Immature natural killer cell (primary cell): ENCODE data around the gene RNF26. TPM values are rescaled to one million over a fixed set of nuclear protein-coding genes. Genes with fewer than 3 reads are reported as not detected.
"Not testable (repeated sequence)": the region's sequence is repeated elsewhere in the genome, so short reads cannot be mapped to it uniquely, and the experiment has no call there.

Source experiments
- DNase-seq, 3 donors: peaks; one replicate each; pipeline ENCODE4 v3.0.0; 2022; ENCODE audit warnings: mixed read lengths in 1 of 3
- H3K27ac Mint-ChIP-seq, 6 donors: one replicate each; pipeline ENCODE4 v1.8.0; 2020; ENCODE audit warnings: mixed read lengths in 6 of 6, mild to moderate bottlenecking in 5 of 6, inconsistent platforms in 4 of 6, moderate library complexity in 3 of 6
- H3K27me3 Mint-ChIP-seq, 3 donors: one replicate each; pipeline ENCODE4 v1.8.0; 2020 to 2021; ENCODE audit warnings: low read depth in 3 of 3, mild to moderate bottlenecking in 3 of 3, mixed read lengths in 3 of 3, moderate library complexity in 3 of 3, inconsistent platforms in 1 of 3
- H3K36me3 Mint-ChIP-seq, 3 donors: one replicate each; pipeline ENCODE4 v1.8.0; 2020; ENCODE audit warnings: mixed read lengths in 3 of 3, inconsistent platforms in 2 of 3, mild to moderate bottlenecking in 2 of 3
- H3K4me1 Mint-ChIP-seq, 2 donors: one replicate each; pipeline ENCODE4 v1.8.0; 2020; ENCODE audit warnings: inconsistent platforms in 2 of 2, mild to moderate bottlenecking in 2 of 2, mixed read lengths in 2 of 2, moderate library complexity in 1 of 2
- H3K4me3 Mint-ChIP-seq, 5 donors: one replicate each; pipeline ENCODE4 v1.8.0; 2020; ENCODE audit warnings: mild to moderate bottlenecking in 5 of 5, mixed read lengths in 5 of 5, inconsistent platforms in 3 of 5, moderate library complexity in 3 of 5
- H3K9me3 Mint-ChIP-seq, 6 donors: one replicate each; pipeline ENCODE4 v1.8.0; 2020; ENCODE audit warnings: mild to moderate bottlenecking in 6 of 6, mixed read lengths in 6 of 6, inconsistent platforms in 4 of 6, moderate library complexity in 3 of 6
- polyA plus RNA-seq, 3 donors: library from polyadenylated mRNA; unstranded; fragments of 300-500 nt; fragmentation: Illumina TruSeq; gene quantifications; one replicate each; pipeline ENCODE4 v1.2.3, GENCODE V29; 2021

Gene RNF26
- polyA plus RNA-seq, 3 donors from 2014 or later = 21.9 to 42.2 (median 33.5) TPM

DNA sequence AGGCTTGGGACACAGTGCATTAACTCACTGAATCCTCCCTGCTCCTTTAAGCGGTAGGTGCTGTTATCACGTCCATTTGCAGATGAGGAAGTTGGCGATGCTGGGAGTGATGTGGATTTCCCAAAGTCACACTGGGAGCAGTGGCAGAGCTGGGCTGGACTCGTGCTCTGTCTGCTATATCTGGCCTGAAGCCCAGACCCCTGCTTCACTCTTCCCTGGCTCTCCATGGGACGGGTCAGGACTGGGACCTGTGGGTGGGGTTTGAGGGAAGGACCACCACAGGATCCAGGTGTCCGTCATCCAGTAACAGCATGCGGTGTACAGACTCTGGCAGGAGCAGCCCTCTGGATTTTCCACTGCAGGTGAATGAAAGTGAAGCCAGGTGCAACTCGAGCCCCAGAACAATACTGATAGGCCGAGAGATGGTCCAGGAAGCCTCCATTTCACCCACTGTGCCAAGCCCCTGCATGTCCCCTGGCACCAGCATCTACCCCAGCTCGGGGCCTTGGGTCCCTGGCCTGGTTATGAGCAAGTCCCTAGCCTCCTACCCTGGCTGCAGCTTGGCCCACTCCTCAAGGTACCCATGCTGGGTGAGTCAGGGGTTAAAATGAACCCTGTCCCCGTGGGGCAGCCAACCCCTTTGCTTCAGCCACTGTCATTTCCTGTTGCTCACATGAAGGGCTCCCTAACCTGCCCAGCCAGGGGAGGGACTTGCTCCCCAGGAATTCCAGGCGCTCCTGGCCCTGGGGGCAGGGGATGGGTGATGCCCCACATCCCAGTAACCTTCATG is 43.0 kb downstream of the RNF26 start:
- no peaks in the 10 kb centered on the region for H3K9me3 Mint-ChIP-seq
- no peak overlapping the region for H3K27ac Mint-ChIP-seq
- H3K27me3 Mint-ChIP-seq = peaks cover 5 to 7% (median 5%) of the 10 kb centered on the region in 3 donors
- H3K4me1 Mint-ChIP-seq = peaks cover 9% of the 10 kb centered on the region in 2 donors
- DNase-seq = no peak
- no peaks in the 10 kb centered on the region for H3K36me3 Mint-ChIP-seq
- no peak overlapping the region for H3K4me3 Mint-ChIP-seq

DNA sequence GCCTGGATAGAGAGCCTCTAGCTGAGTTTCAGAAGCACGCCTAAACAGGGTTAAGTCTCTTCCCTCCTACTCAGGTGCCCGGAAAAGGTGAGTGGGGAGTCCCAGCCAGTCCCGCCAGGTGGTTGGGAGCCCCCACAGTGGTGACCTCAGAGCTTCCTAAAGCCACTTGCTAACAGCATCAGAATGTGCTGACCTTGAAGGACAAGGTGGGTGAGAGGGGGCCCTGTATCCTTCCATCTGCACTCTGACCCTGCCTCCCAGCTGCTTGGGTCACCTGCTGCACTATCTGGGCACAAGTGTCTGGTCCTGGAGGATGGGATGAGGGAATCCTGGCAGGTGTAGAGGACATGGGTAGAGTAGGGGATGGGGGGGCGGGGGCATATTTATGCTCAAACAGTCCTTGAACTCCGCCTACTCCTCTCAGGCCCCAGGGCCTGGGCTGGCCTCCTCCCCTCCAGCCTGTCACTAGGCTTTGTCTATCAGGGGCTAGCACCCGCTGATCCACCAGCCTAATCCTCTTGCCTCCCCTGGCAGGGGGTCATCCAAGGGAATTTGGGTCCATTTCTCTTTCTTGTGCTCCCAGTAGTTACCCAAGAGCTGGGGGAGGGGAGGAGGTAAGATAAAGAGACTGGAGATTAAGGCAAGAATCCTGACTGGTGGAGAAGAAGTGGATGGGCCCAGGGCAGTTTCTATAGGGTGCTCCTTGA is 43.8 kb downstream of the RNF26 start:
- Mint-ChIP-seq H3K27ac (no peak overlapping the region), H3K27me3 (peaks cover 5 to 7% (median 5%) of the 10 kb centered on the region in 3 donors), H3K4me1 (peaks cover 9% of the 10 kb centered on the region in 2 donors), H3K4me3 (no peak overlapping the region), H3K36me3 (no peaks in the 10 kb centered on the region), H3K9me3 (no peaks in the 10 kb centered on the region)
- no peak for DNase-seq

DNA sequence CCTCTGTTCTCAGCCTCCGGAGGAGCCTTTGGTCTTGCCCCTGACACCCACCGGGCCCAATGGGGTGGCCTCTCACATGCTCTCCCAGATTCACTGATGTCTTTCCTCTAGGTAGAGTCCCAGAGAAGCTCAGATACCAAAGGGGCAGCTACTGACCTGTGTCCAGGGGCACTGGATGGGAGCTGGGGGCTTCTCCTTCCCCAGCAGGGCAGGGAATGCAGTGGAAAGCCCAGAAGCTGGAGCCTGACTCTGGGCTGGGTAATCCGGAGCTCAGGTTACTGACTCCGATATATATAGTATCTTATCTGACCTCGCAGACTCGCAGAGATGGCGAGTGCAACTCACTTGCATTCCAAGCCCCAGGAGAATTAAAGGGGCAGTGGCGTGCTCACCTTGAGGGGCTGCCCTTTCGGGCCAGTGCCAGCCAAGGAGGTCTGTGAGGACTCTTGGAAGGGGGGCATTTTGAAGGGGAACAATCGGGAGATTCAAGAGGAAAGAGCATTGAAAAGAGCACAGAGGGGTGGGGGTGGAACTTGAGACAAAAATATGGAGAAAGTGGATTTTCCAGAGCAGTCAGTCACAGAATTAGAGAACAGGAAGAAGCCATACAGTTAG is 44.6 kb downstream of the RNF26 start:
- Mint-ChIP-seq H3K27me3 (peaks cover 5 to 7% (median 5%) of the 10 kb centered on the region in 3 donors), H3K36me3 (no peaks in the 10 kb centered on the region), H3K4me3 (no peak overlapping the region), H3K27ac (peak overlapping the region in 4 of 6 donors; percentile 0 to 64 (median 18)), H3K4me1 (peaks cover 1 to 5% of the 10 kb centered on the region in 2 donors), H3K9me3 (no peaks in the 10 kb centered on the region)
- no peak for DNase-seq

DNA sequence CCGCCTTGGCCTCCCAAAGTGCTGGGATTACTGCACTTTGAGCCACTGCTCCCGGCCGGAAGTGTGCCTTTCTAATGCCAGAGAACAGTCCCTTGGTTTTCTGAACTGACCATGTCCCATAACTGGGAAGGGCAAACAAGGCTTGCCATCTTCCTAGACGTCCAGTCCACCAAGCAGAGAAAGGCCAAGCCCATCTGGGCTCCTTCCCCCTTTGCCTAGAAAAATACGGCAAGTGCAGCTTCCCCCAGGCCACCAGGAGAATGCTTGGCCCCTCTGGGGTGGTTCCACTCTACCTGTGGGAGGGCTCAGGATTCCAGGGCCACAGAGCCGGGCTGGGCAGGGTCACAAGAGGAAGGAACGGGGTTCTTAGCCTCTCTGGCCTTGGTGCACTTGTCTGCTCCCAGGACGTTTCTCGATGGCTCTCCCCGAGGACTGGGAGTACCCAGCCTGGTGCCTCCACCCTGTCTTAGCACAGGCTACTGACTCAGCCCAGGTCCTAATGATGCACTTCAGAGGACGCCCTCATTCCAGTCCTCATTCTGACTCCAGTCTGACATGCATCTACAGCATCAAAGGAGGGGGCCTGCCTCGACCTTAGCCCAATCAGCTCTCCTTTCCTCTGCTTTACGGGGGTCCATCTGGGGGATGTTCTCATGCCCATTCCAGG is 46.0 kb downstream of the RNF26 start:
- H3K4me3 Mint-ChIP-seq = no peak overlapping the region
- H3K36me3 Mint-ChIP-seq = no peaks in the 10 kb centered on the region
- peaks cover 5 to 7% (median 5%) of the 10 kb centered on the region in 3 donors for H3K27me3 Mint-ChIP-seq
- H3K4me1 Mint-ChIP-seq = peaks cover 0 to 5% of the 10 kb centered on the region in 2 donors
- no peak for DNase-seq
- H3K27ac Mint-ChIP-seq = peak overlapping the region in 1 of 6 donors; percentile 45
- no peaks in the 10 kb centered on the region for H3K9me3 Mint-ChIP-seq

DNA sequence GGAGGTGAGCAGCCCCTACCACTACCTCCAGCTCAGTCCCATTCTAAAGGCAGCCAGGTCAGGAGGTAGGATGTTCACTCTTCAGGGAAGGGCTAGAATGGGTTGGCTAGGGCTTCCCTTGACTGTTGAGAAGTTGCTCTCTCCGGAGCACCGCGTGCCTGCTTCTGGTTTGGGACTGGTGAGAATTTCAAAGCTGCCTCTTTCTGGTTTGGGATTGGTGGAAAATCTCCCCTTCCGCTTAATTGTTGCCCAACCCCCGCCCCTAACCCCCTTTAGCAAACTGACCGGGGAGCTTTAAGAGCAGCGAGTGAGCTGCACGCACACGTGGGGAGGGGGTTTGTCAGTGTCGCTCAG is 46.5 kb downstream of the RNF26 start:
- Mint-ChIP-seq H3K27ac (peak overlapping the region in 1 of 6 donors; percentile 45), H3K9me3 (no peaks in the 10 kb centered on the region), H3K4me3 (no peak overlapping the region), H3K36me3 (no peaks in the 10 kb centered on the region), H3K4me1 (peaks cover 0 to 5% of the 10 kb centered on the region in 2 donors), H3K27me3 (peaks cover 5 to 7% (median 5%) of the 10 kb centered on the region in 3 donors)
- no peak for DNase-seq

DNA sequence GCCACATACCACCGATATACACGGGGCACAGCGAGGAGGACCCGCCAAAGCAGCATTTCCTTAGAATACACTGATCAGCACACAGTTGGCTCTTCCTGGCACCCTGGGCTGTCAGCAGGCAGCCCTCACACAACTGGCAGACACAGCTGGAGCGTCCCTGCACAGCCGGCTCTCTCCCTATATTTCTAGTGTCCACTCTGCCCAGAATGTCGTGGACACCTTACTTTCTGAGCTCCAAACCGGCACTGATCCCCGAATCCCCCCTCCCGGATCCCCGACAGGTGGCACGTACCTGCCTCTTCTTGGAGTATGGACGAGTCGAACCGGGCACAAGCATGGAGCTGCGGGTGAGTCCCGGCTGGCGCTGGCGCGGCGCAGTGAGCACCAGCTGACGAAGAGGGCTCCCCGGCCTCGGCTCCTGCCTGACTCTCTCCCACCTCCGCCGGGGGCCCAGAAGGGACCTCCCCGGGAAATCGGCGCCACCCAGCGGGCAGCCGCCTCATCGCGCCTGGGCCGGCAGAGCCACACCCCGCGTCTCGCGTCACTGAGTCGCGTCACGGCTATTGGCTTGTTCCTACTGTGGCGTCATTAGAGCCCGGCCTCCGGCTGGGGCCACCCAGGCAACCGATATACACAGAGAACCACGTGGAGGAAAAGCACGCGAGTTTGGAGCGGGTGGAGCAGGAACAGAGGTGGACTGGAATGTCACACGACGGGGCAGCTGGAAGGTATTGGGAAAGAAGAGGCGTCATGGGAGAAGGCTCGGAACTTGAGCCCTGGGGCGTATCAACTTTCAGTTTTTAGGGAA is 47.1 kb downstream of the RNF26 start, which contains the start of gene USP2:
TSS of gene USP2 (minus strand) at position 510 of the 808 bp plus-strand sequence. CDS start 8,210 bp downstream, outside the sequence.
- H3K4me3 Mint-ChIP-seq = no peak within 1 kb of the TSS
- H3K27me3 Mint-ChIP-seq = peaks cover 5 to 7% (median 5%) of the 10 kb centered on the region in 3 donors
- DNase-seq = peak; percentile 96
- H3K27ac Mint-ChIP-seq = peak within 1 kb of the TSS in 2 of 6 donors; percentile 25 to 45
- peaks cover 0 to 5% of the 10 kb centered on the region in 2 donors for H3K4me1 Mint-ChIP-seq
- H3K36me3 Mint-ChIP-seq = no peaks in the 10 kb centered on the region
- no peaks in the 10 kb centered on the region for H3K9me3 Mint-ChIP-seq

DNA sequence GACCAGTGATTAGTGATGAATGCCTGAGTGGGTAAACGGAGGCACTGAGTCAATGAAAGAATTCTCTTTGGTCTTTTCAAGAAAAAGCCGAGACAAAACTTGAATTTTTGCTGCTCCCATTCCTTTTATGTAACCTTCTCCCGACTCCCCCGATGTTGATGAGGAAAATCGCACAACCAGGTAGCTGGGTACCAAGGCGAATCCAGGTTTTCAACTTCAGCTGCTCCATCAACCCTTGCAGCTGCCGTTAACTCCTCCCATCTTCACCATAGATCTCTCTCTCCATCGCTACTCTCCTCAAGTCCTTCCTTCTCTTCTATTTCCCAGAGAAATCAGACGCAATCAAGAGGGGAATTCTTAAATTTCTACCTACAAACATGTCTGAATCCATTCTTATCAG is 47.8 kb downstream of the RNF26 start:
- peaks cover 5 to 7% (median 5%) of the 10 kb centered on the region in 3 donors for H3K27me3 Mint-ChIP-seq
- DNase-seq = peak in 1 of 3 donors; percentile 9
- peaks cover 0 to 5% of the 10 kb centered on the region in 2 donors for H3K4me1 Mint-ChIP-seq
- no peak overlapping the region for H3K27ac Mint-ChIP-seq
- no peaks in the 10 kb centered on the region for H3K9me3 Mint-ChIP-seq
- H3K4me3 Mint-ChIP-seq = no peak overlapping the region
- no peaks in the 10 kb centered on the region for H3K36me3 Mint-ChIP-seq

DNA sequence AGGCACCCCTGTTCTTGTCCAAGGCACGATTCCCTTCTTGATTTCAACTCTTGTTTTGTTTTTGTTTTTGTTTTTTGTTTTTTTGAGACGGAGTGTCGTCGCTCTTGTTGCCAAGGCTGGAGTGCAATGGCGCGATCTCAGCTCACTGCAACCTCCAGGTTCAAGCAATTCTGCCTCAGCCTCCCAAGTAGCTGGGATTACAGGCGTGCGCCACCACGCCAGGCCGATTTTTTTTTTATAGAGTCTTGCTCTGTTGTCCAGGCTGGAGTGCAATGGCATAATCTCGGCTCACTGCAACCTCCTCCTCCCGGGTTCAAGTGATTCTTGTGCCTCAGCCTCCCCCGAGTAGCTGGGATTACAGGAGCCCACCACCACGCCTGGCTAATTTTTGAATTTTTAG is 48.2 kb downstream of the RNF26 start:
- H3K27ac Mint-ChIP-seq, H3K9me3 Mint-ChIP-seq, H3K36me3 Mint-ChIP-seq, DNase-seq, H3K27me3 Mint-ChIP-seq, H3K4me1 Mint-ChIP-seq, H3K4me3 Mint-ChIP-seq: not testable (repeated sequence)

DNA sequence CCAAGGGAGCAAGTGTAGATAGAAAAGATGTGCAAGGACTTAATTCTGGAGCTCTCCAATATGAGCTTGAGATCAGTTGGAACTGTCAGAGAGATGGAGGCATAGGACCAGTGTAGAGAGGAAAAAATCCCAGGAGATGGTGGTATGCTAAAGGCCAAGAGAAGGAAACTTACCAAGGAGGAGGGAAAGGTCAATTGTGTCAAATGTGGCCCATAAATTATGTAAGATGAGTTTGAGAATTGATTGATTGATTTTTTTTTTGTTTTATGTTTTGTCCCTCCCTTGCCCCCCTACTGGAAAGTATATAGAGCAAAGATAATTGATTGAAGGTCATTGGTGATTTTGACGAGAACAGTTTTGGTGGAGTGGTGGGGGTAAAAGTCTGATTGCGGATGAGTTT is 50.0 kb downstream of the RNF26 start:
- H3K36me3 Mint-ChIP-seq = no peaks in the 10 kb centered on the region
- no peak for DNase-seq
- H3K27ac Mint-ChIP-seq = no peak overlapping the region
- no peaks in the 10 kb centered on the region for H3K9me3 Mint-ChIP-seq
- H3K4me3 Mint-ChIP-seq = no peak overlapping the region
- H3K4me1 Mint-ChIP-seq = peaks cover 0 to 5% of the 10 kb centered on the region in 2 donors
- H3K27me3 Mint-ChIP-seq = peaks cover 5 to 10% (median 5%) of the 10 kb centered on the region in 3 donors

Other genes starting within 250 kb of the RNF26 start
- 10 to 100 TPM in 2 of 3 donors, 1 to 10 TPM in 1; 7.6 to 19.0 (median 11.9) TPM for gene HMBS, start 249.6 kb upstream of the RNF26 start, polyA plus RNA-seq
- 10 to 100 TPM; 23.7 to 47.4 (median 44.5) TPM for gene DPAGT1, start 232.7 kb upstream of the RNF26 start, polyA plus RNA-seq
- 1 to 10 TPM; 1.0 to 7.7 (median 2.6) TPM for gene C2CD2L, start 227.2 kb upstream of the RNF26 start, polyA plus RNA-seq
- gene HINFP, start 212.9 kb upstream of the RNF26 start, polyA plus RNA-seq = 10 to 100 TPM in 2 of 3 donors, 1 to 10 TPM in 1; 9.2 to 18.6 (median 11.0) TPM
- not detected for gene ABCG4, start 185.5 kb upstream of the RNF26 start, polyA plus RNA-seq
- gene NLRX1, start 165.8 kb upstream of the RNF26 start, polyA plus RNA-seq = 10 to 100 TPM; 10.7 to 20.9 (median 11.0) TPM
- under 1 TPM in 1 of 3 donors, not detected in 2; 0.24 TPM for gene NHERF4, start 149.1 kb upstream of the RNF26 start, polyA plus RNA-seq
- gene CBL, start 128.2 kb upstream of the RNF26 start, polyA plus RNA-seq = 1 to 10 TPM; 1.1 to 9.6 (median 5.0) TPM
- gene MCAM, start 17.4 kb upstream of the RNF26 start, polyA plus RNA-seq = not detected
- gene C1QTNF5, start 6.4 kb downstream of the RNF26 start, polyA plus RNA-seq = not detected
- gene MFRP, start 12.2 kb downstream of the RNF26 start, polyA plus RNA-seq = not detected
- gene USP2, start 47.2 kb downstream of the RNF26 start, polyA plus RNA-seq = not detected
- not detected for gene THY1, start 88.6 kb downstream of the RNF26 start, polyA plus RNA-seq